ENCODE data around the gene LRRC8A.

LRRC8A gene

GRCh38 chr9:128882677-128883603, 1.0 kb downstream of the LRRC8A start (continued):
- TF ChIP-seq, protein P1, sequence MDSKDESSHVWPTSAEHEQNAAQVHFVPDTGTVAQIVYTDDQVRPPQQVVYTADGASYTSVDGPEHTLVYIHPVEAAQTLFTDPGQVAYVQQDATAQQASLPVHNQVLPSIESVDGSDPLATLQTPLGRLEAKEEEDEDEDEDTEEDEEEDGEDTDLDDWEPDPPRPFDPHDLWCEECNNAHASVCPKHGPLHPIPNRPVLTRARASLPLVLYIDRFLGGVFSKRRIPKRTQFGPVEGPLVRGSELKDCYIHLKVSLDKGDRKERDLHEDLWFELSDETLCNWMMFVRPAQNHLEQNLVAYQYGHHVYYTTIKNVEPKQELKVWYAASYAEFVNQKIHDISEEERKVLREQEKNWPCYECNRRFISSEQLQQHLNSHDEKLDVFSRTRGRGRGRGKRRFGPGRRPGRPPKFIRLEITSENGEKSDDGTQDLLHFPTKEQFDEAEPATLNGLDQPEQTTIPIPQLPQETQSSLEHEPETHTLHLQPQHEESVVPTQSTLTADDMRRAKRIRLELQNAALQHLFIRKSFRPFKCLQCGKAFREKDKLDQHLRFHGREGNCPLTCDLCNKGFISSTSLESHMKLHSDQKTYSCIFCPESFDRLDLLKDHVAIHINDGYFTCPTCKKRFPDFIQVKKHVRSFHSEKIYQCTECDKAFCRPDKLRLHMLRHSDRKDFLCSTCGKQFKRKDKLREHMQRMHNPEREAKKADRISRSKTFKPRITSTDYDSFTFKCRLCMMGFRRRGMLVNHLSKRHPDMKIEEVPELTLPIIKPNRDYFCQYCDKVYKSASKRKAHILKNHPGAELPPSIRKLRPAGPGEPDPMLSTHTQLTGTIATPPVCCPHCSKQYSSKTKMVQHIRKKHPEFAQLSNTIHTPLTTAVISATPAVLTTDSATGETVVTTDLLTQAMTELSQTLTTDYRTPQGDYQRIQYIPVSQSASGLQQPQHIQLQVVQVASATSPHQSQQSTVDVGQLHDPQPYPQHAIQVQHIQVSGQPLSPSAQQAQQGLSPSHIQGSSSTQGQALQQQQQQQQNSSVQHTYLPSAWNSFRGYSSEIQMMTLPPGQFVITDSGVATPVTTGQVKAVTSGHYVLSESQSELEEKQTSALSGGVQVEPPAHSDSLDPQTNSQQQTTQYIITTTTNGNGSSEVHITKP (tag by site-specific recombination; IDR thresholded peaks at IDR 0.05), result peak; percentile 10; the same call in 1 of the 2 replicates
- TF ChIP-seq ZBTB17 (tag by site-specific recombination; IDR thresholded peaks at IDR 0.05), result 0 out of 2 replicates have a peak, but pooled peaks have one; percentile 21
- no peak; the same call in 1 of the 2 replicates for TF ChIP-seq ZNF600 (tag by site-specific recombination; IDR thresholded peaks at IDR 0.05)
- peak; percentile 71 for TF ChIP-seq ZNF341 (tag by site-specific recombination; IDR thresholded peaks at IDR 0.05; ENCODE audit: low read depth)

DNA sequence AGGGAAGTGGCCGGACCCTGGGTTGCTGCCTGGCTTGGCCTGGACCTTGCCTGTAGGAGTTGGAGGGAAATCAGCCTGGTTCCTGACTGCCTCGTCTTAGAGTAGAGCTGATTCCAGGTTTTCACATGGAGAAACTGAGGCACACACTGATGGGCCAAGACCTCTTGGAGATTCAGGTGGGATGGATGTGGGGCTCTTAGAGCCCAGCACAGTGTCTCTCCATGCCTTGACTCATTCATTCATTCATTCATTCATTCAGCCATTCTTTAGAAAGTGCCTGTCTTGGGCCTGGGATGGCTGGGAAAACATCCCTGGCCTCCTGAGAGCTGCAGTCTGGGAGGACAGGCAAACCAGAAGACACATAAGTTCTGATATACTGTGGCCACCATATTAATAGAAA, 2.2 kb downstream of the LRRC8A start:
- Histone ChIP-seq H3K4me1 (ENCODE audit: control insufficient read depth, insufficient read depth, low read length) (no peaks in the 10 kb centered on the region), H3K36me3 (ENCODE audit: control insufficient read depth in 2 of 2, insufficient read depth in 1 of 2, low read length in 2 of 2) (peaks cover 0 to 35% of the 10 kb centered on the region in 2 experiments; a peak in 1 of 3 replicates), H3K4me3 (ENCODE audit: low read depth, low read length) (no peak overlapping the region), H3K9me3 (ENCODE audit: control insufficient read depth, insufficient read depth, low read depth, low read length) (no peaks in the 10 kb centered on the region), H3K27ac (ENCODE audit: extremely low read depth, low read depth, low read length) (no peak overlapping the region)
- ChIA-PET CTCF (interaction anchor here (1.3 kb wide), 1 partner anchor 44 kb away, joined by 7 read pairs; no protein-coding TSS in a partner anchor), POLR2A (interaction anchor here (0.7 kb wide), 1 partner anchor 692 kb away, joined by 3 read pairs; no protein-coding TSS in a partner anchor)
- peak; percentile 60; the same call in 1 of the 2 replicates for TF ChIP-seq ZNF24 (tag by site-specific recombination; IDR thresholded peaks at IDR 0.05)
- TF ChIP-seq, protein P2, sequence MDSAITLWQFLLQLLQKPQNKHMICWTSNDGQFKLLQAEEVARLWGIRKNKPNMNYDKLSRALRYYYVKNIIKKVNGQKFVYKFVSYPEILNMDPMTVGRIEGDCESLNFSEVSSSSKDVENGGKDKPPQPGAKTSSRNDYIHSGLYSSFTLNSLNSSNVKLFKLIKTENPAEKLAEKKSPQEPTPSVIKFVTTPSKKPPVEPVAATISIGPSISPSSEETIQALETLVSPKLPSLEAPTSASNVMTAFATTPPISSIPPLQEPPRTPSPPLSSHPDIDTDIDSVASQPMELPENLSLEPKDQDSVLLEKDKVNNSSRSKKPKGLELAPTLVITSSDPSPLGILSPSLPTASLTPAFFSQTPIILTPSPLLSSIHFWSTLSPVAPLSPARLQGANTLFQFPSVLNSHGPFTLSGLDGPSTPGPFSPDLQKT (IDR thresholded peaks at IDR 0.05; ENCODE audit: borderline replicate concordance, low read depth, low read length), result no peak

DNA sequence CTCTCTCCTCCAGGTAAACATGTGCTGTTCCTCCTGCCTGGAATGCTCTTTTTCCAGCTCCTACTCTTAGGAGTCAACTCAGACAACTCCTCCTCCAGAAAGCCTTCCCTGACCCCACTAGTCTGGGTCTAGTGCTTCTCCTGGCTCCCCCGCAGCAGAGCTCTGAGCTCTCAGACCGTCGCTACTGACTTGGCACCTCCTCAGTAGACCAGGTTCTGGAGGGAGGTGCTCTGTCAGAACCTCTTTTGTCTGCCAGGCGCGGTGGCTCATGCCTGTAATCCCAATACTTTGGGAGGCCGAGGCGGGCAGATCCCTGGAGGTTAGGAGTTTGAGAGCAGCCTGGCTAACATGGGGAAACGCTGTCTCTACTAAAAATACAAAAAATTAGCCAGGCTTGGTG, 3.4 kb downstream of the LRRC8A start:
- H3K36me3 ChIP-seq (ENCODE audit: control insufficient read depth in 2 of 2, insufficient read depth in 1 of 2, low read length in 2 of 2), result peaks cover 0 to 40% of the 10 kb centered on the region in 2 experiments; a peak in 1 of 3 replicates
- H3K4me3 ChIP-seq (ENCODE audit: low read depth, low read length), result no peak overlapping the region
- CTCF ChIA-PET, result interaction anchor here (0.7 kb wide), 1 partner anchor 662 kb away, joined by 3 read pairs; no protein-coding TSS in a partner anchor
- POLR2A ChIA-PET, result no interaction called here
- H3K9me3 ChIP-seq (ENCODE audit: control insufficient read depth, insufficient read depth, low read depth, low read length), result no peaks in the 10 kb centered on the region
- H3K4me1 ChIP-seq (ENCODE audit: control insufficient read depth, insufficient read depth, low read length), result no peaks in the 10 kb centered on the region
- H3K27ac ChIP-seq (ENCODE audit: extremely low read depth, low read depth, low read length), result no peak overlapping the region
- TF ChIP-seq ZSCAN16 (tag by site-specific recombination; IDR thresholded peaks at IDR 0.05) (no peak), ZNF16 (tag by site-specific recombination; IDR thresholded peaks at IDR 0.05; ENCODE audit: low read depth) (no peak), ZBTB1 (tag by site-specific recombination; IDR thresholded peaks at IDR 0.05) (no peak), ZNF10 (tag by site-specific recombination; IDR thresholded peaks at IDR 0.05) (no peak), SALL2 (tag by site-specific recombination; IDR thresholded peaks at IDR 0.05; ENCODE audit: borderline replicate concordance) (no peak), ZNF391 (tag by site-specific recombination; IDR thresholded peaks at IDR 0.05; ENCODE audit: borderline replicate concordance, low read depth) (no peak), ZNF48 (tag by site-specific recombination; IDR thresholded peaks at IDR 0.05) (no peak), EGR2 (tag by site-specific recombination; IDR thresholded peaks at IDR 0.05; ENCODE audit: low read depth) (no peak), ZNF274 (IDR thresholded peaks at IDR 0.05; ENCODE audit: low read length) (no peak), ZNF274 (tag by site-specific recombination; IDR thresholded peaks at IDR 0.05; ENCODE audit: borderline replicate concordance) (no peak), ZBTB21 (tag by site-specific recombination; IDR thresholded peaks at IDR 0.05) (no peak)
- TF ChIP-seq, protein P3, sequence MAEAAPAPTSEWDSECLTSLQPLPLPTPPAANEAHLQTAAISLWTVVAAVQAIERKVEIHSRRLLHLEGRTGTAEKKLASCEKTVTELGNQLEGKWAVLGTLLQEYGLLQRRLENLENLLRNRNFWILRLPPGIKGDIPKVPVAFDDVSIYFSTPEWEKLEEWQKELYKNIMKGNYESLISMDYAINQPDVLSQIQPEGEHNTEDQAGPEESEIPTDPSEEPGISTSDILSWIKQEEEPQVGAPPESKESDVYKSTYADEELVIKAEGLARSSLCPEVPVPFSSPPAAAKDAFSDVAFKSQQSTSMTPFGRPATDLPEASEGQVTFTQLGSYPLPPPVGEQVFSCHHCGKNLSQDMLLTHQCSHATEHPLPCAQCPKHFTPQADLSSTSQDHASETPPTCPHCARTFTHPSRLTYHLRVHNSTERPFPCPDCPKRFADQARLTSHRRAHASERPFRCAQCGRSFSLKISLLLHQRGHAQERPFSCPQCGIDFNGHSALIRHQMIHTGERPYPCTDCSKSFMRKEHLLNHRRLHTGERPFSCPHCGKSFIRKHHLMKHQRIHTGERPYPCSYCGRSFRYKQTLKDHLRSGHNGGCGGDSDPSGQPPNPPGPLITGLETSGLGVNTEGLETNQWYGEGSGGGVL (tag by site-specific recombination; IDR thresholded peaks at IDR 0.05), result no peak
- TF ChIP-seq, protein P4, sequence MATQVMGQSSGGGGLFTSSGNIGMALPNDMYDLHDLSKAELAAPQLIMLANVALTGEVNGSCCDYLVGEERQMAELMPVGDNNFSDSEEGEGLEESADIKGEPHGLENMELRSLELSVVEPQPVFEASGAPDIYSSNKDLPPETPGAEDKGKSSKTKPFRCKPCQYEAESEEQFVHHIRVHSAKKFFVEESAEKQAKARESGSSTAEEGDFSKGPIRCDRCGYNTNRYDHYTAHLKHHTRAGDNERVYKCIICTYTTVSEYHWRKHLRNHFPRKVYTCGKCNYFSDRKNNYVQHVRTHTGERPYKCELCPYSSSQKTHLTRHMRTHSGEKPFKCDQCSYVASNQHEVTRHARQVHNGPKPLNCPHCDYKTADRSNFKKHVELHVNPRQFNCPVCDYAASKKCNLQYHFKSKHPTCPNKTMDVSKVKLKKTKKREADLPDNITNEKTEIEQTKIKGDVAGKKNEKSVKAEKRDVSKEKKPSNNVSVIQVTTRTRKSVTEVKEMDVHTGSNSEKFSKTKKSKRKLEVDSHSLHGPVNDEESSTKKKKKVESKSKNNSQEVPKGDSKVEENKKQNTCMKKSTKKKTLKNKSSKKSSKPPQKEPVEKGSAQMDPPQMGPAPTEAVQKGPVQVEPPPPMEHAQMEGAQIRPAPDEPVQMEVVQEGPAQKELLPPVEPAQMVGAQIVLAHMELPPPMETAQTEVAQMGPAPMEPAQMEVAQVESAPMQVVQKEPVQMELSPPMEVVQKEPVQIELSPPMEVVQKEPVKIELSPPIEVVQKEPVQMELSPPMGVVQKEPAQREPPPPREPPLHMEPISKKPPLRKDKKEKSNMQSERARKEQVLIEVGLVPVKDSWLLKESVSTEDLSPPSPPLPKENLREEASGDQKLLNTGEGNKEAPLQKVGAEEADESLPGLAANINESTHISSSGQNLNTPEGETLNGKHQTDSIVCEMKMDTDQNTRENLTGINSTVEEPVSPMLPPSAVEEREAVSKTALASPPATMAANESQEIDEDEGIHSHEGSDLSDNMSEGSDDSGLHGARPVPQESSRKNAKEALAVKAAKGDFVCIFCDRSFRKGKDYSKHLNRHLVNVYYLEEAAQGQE (tag by site-specific recombination; IDR thresholded peaks at IDR 0.05), result no peak
- TF ChIP-seq, protein P5, sequence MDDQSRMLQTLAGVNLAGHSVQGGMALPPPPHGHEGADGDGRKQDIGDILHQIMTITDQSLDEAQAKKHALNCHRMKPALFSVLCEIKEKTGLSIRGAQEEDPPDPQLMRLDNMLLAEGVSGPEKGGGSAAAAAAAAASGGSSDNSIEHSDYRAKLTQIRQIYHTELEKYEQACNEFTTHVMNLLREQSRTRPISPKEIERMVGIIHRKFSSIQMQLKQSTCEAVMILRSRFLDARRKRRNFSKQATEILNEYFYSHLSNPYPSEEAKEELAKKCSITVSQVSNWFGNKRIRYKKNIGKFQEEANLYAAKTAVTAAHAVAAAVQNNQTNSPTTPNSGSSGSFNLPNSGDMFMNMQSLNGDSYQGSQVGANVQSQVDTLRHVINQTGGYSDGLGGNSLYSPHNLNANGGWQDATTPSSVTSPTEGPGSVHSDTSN (CRISPR knock-in tag; IDR thresholded peaks at IDR 0.05), result no peak

Data from HEK293 (cell line).